ENCODE results near the gene P3H2.

- TF ChIP-seq CTCF (IDR thresholded peaks at IDR 0.05 in 4 of 5, conservative IDR thresholded peaks at IDR 0.05 in 1 of 5) (no peak), POLR2A (IDR thresholded peaks at IDR 0.05) (no peak)
These were observed 75.7 kb downstream of the P3H2 start for GRCh38 chr3:190044974-190045373.

Data from gastrocnemius medialis (tissue), 4 donors.